ENCODE data around the gene FAM83G.

Gene FAM83G

DNA sequence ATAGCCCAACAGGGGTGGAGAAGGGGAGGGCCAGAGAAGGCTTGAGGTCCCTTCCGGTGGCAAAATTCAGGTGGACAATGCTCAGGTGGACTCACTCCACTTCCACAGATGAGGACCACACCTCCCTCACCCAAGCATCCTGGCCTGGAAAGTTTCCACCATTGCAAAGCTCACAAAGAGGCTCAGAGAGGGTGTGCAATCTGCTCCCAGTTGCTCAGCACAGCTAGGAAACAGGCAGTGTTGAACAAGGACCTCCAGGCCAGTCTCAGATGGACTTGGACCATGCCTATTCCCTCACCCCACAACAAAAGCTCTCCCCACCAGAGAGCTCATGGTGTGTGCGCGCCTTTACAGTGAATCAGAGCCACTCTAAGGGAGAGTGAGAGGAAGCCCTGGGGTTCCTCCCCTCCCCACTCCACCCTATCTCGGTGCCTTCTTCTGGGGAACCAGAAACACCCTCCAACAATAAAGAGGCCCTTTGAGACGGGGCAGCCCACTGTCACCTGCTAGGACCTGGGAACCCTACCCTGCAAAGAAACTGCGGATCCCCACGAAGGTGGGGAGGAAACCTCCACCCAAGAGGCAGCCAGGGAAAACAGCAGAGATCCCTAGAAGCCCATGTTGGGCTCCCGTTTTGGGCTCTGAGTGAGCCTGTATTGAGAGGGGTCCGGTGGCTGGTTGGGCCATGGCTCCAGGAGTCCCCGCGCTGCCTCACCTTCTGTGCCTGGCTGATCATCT, 1.6 kb downstream of the FAM83G start:
- Histone ChIP-seq H2AFZ (ENCODE audit: low read depth, low read length) (no peak overlapping the region), H2BK15ac (ENCODE audit: low read depth, poor library complexity, severe bottlenecking) (peak overlapping the region; percentile 6), H4K8ac (ENCODE audit: low read length) (no peak overlapping the region), H2AK5ac (ENCODE audit: low read length, severe bottlenecking) (no peak overlapping the region), H2BK120ac (ENCODE audit: low read depth, low read length) (no peak overlapping the region), H3K9ac (ENCODE audit: low read length) (peak overlapping the region; percentile 72), H3K14ac (ENCODE audit: low read length in 2 of 2) (no peak overlapping the region), H3K79me1 (replicated peaks; ENCODE audit: low read length, poor library complexity, severe bottlenecking) (peaks cover 33% of the 10 kb centered on the region), H3K18ac (ENCODE audit: low read depth in 1 of 2, low read length in 2 of 2) (no peak overlapping the region), H3K27me3 (ENCODE audit: control insufficient read depth in 1 of 2, insufficient read depth in 1 of 2, low read length in 2 of 2) (no peaks in the 10 kb centered on the region), H4K91ac (ENCODE audit: low read length) (peak overlapping the region; percentile 23), H2BK12ac (ENCODE audit: low read length in 2 of 2) (peak overlapping the region in 1 of 2 experiments; percentile 24), H3K27ac (ENCODE audit: low read length, poor library complexity, severe bottlenecking) (no peak overlapping the region), H3K23ac (ENCODE audit: low read length in 2 of 2) (no peak overlapping the region), H2BK5ac (ENCODE audit: low read depth, low read length, poor library complexity, severe bottlenecking) (no peak overlapping the region), H3K9me3 (ENCODE audit: control insufficient read depth, low read length) (no peaks in the 10 kb centered on the region), H3K4me1 (ENCODE audit: control insufficient read depth, insufficient read depth, low read depth, low read length) (peaks cover 51% of the 10 kb centered on the region), H3K36me3 (ENCODE audit: control insufficient read depth in 1 of 2, insufficient read depth in 2 of 2, low read depth in 1 of 2, low read length in 2 of 2) (peaks cover 3 to 26% of the 10 kb centered on the region in 2 experiments), H3K4me2 (ENCODE audit: low read length, poor library complexity, severe bottlenecking) (peak overlapping the region; percentile 59), H3K4ac (ENCODE audit: low read depth in 1 of 2, low read length in 2 of 2) (no peak overlapping the region), H3K4me3 (ENCODE audit: insufficient read depth in 1 of 2, low read depth in 1 of 2, low read length in 2 of 2) (peak overlapping the region; percentile 59 to 74)
- peak; percentile 29 for DNase-seq
- WGBS, result 76% methylated on average over 11 of the region's 11 CpGs

DNA sequence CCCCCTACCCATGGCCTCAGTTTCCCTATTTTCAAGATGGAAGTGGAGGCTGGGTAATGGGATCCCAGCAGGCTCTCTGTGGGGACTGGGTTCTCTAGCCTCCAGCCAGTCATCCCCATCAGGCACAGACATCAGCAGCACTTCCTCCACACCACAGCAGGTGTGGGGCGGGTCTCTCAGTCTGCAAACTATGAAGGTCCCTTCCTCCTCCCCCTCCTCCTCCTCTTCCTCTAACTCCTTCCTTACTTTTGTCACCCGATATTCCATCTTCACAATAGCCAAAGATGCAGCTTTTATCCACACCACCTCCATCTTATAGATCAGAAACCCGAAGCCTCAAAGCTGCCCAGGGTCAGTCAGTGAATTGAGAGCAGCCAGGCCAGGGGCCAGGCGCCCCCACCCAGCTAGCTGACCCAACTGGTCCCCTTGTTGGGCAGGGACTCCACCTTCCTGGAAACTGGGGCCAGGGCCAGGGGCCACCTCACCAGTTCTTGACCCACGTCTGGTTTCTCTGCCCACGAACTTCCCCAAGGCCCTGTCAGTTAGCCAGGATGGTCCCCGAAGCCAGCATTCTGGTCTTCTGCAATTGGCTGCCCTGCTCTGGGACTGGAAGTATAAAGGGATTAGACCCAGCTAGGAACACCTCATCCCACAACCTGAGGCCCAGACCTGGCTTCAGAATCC, 2.5 kb downstream of the FAM83G start:
- H3K79me1 ChIP-seq (replicated peaks; ENCODE audit: low read length, poor library complexity, severe bottlenecking), result peaks cover 38% of the 10 kb centered on the region
- peaks cover 5 to 33% of the 10 kb centered on the region in 2 experiments for H3K36me3 ChIP-seq (ENCODE audit: control insufficient read depth in 1 of 2, insufficient read depth in 2 of 2, low read depth in 1 of 2, low read length in 2 of 2)
- H3K9ac ChIP-seq (ENCODE audit: low read length), result no peak overlapping the region
- no peak overlapping the region for H2BK120ac ChIP-seq (ENCODE audit: low read depth, low read length)
- no peaks in the 10 kb centered on the region for H3K9me3 ChIP-seq (ENCODE audit: control insufficient read depth, low read length)
- H2AFZ ChIP-seq (ENCODE audit: low read depth, low read length), result no peak overlapping the region
- peak overlapping the region; percentile 30 for H3K4me2 ChIP-seq (ENCODE audit: low read length, poor library complexity, severe bottlenecking)
- no peak overlapping the region for H3K4ac ChIP-seq (ENCODE audit: low read depth in 1 of 2, low read length in 2 of 2)
- H2BK15ac ChIP-seq (ENCODE audit: low read depth, poor library complexity, severe bottlenecking), result no peak overlapping the region
- H3K23ac ChIP-seq (ENCODE audit: low read length in 2 of 2), result no peak overlapping the region
- H3K27me3 ChIP-seq (ENCODE audit: control insufficient read depth in 1 of 2, insufficient read depth in 1 of 2, low read length in 2 of 2), result no peaks in the 10 kb centered on the region
- H3K4me1 ChIP-seq (ENCODE audit: control insufficient read depth, insufficient read depth, low read depth, low read length), result peaks cover 51% of the 10 kb centered on the region
- peak overlapping the region in 1 of 2 experiments; percentile 74 for H3K4me3 ChIP-seq (ENCODE audit: insufficient read depth in 1 of 2, low read depth in 1 of 2, low read length in 2 of 2)
- no peak overlapping the region for H2BK12ac ChIP-seq (ENCODE audit: low read length in 2 of 2)
- no peak for DNase-seq
- no peak overlapping the region for H4K91ac ChIP-seq (ENCODE audit: low read length)
- no peak overlapping the region for H2BK5ac ChIP-seq (ENCODE audit: low read depth, low read length, poor library complexity, severe bottlenecking)
- H3K27ac ChIP-seq (ENCODE audit: low read length, poor library complexity, severe bottlenecking), result no peak overlapping the region
- WGBS, result 94% methylated on average over 4 of the region's 7 CpGs
- no peak overlapping the region for H2AK5ac ChIP-seq (ENCODE audit: low read length, severe bottlenecking)
- H3K14ac ChIP-seq (ENCODE audit: low read length in 2 of 2), result no peak overlapping the region
- H3K18ac ChIP-seq (ENCODE audit: low read depth in 1 of 2, low read length in 2 of 2), result no peak overlapping the region
- no peak overlapping the region for H4K8ac ChIP-seq (ENCODE audit: low read length)

DNA sequence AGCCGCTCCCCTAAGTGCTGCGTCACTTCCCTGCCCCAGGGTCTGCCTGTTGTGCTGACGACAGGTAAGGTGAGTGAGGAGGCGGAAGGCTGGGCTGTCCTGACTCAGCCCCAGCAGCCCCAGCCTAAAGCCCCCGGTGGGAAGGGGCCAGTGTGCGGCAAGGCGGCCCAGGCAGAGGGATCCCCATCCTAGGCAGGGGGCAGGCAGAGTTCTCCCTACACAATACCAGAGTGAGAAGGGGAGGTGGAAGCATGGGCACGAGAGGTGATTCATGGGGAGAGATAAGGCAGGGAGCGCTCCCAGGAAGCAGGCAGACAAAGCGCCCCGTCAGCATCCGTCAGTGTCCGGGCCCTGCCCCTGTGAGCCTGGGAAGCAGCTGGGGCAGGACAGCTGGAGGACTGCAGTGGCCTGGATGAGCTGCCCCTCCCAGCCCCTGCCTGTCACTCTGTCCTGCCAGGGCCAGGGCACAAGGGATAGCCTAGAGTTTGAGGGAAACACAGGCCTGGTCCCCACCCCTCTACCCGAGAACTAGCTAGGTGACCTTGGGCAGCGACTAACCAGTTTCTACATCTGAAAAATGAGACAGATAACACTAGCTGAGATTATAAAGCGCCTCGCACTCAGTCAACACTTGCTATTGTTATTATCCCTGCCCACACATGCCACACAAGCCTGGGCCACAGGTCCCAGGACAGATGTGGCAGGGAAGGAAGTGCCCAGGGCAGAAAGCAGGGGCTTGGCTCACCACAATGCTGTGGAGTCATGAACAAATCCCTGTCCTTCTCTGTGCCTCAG, 3.8 kb downstream of the FAM83G start:
- Histone ChIP-seq H3K9ac (ENCODE audit: low read length) (no peak overlapping the region), H3K18ac (ENCODE audit: low read depth in 1 of 2, low read length in 2 of 2) (no peak overlapping the region), H2BK15ac (ENCODE audit: low read depth, poor library complexity, severe bottlenecking) (no peak overlapping the region), H2BK5ac (ENCODE audit: low read depth, low read length, poor library complexity, severe bottlenecking) (no peak overlapping the region), H3K4me1 (ENCODE audit: control insufficient read depth, insufficient read depth, low read depth, low read length) (peaks cover 51% of the 10 kb centered on the region), H3K4me3 (ENCODE audit: insufficient read depth in 1 of 2, low read depth in 1 of 2, low read length in 2 of 2) (no peak overlapping the region), H3K4me2 (ENCODE audit: low read length, poor library complexity, severe bottlenecking) (no peak overlapping the region), H2BK120ac (ENCODE audit: low read depth, low read length) (no peak overlapping the region), H3K79me1 (replicated peaks; ENCODE audit: low read length, poor library complexity, severe bottlenecking) (peaks cover 47% of the 10 kb centered on the region), H3K27me3 (ENCODE audit: control insufficient read depth in 1 of 2, insufficient read depth in 1 of 2, low read length in 2 of 2) (no peaks in the 10 kb centered on the region), H4K91ac (ENCODE audit: low read length) (no peak overlapping the region), H4K8ac (ENCODE audit: low read length) (no peak overlapping the region), H3K36me3 (ENCODE audit: control insufficient read depth in 1 of 2, insufficient read depth in 2 of 2, low read depth in 1 of 2, low read length in 2 of 2) (peaks cover 11 to 43% of the 10 kb centered on the region in 2 experiments), H2AK5ac (ENCODE audit: low read length, severe bottlenecking) (no peak overlapping the region), H3K4ac (ENCODE audit: low read depth in 1 of 2, low read length in 2 of 2) (no peak overlapping the region), H3K9me3 (ENCODE audit: control insufficient read depth, low read length) (no peaks in the 10 kb centered on the region), H3K23ac (ENCODE audit: low read length in 2 of 2) (no peak overlapping the region), H2AFZ (ENCODE audit: low read depth, low read length) (no peak overlapping the region), H3K14ac (ENCODE audit: low read length in 2 of 2) (peak overlapping the region in 1 of 2 experiments; percentile 6), H3K27ac (ENCODE audit: low read length, poor library complexity, severe bottlenecking) (no peak overlapping the region), H2BK12ac (ENCODE audit: low read length in 2 of 2) (peak overlapping the region in 1 of 2 experiments; percentile 49)
- WGBS, result 78% methylated on average over 17 of the region's 17 CpGs
- peak; percentile 54 for DNase-seq

DNA sequence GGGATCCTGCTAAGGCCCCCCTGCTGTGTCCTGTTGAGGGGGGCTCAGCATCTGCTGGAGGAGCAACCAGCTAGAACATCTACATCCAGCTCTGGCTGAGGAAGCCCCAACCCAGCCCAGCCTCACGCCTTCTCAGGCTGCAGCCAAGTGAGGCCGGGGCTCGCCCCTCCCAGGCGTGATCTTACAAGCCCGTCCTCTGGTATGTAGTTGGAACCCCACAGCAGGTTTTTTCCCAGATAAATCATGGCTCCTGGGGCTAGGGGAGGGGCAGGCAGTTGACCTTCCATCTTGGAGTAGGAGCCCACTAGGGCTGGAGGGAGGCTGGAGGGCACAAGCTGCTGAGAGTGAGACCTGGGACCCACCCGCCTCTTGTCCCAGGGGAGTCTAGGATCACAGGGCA, 4.7 kb downstream of the FAM83G start:
- Histone ChIP-seq H3K9ac (ENCODE audit: low read length) (no peak overlapping the region), H3K36me3 (ENCODE audit: control insufficient read depth in 1 of 2, insufficient read depth in 2 of 2, low read depth in 1 of 2, low read length in 2 of 2) (peaks cover 11 to 43% of the 10 kb centered on the region in 2 experiments), H3K27ac (ENCODE audit: low read length, poor library complexity, severe bottlenecking) (no peak overlapping the region), H4K8ac (ENCODE audit: low read length) (no peak overlapping the region), H3K18ac (ENCODE audit: low read depth in 1 of 2, low read length in 2 of 2) (no peak overlapping the region), H2BK15ac (ENCODE audit: low read depth, poor library complexity, severe bottlenecking) (no peak overlapping the region), H3K14ac (ENCODE audit: low read length in 2 of 2) (no peak overlapping the region), H2BK120ac (ENCODE audit: low read depth, low read length) (no peak overlapping the region), H2BK5ac (ENCODE audit: low read depth, low read length, poor library complexity, severe bottlenecking) (no peak overlapping the region), H3K4ac (ENCODE audit: low read depth in 1 of 2, low read length in 2 of 2) (no peak overlapping the region), H3K4me1 (ENCODE audit: control insufficient read depth, insufficient read depth, low read depth, low read length) (peaks cover 47% of the 10 kb centered on the region), H2AFZ (ENCODE audit: low read depth, low read length) (no peak overlapping the region), H3K79me1 (replicated peaks; ENCODE audit: low read length, poor library complexity, severe bottlenecking) (peaks cover 47% of the 10 kb centered on the region), H3K4me3 (ENCODE audit: insufficient read depth in 1 of 2, low read depth in 1 of 2, low read length in 2 of 2) (no peak overlapping the region), H2AK5ac (ENCODE audit: low read length, severe bottlenecking) (no peak overlapping the region), H2BK12ac (ENCODE audit: low read length in 2 of 2) (no peak overlapping the region), H3K9me3 (ENCODE audit: control insufficient read depth, low read length) (peaks cover 6% of the 10 kb centered on the region), H4K91ac (ENCODE audit: low read length) (no peak overlapping the region), H3K4me2 (ENCODE audit: low read length, poor library complexity, severe bottlenecking) (no peak overlapping the region), H3K23ac (ENCODE audit: low read length in 2 of 2) (no peak overlapping the region), H3K27me3 (ENCODE audit: control insufficient read depth in 1 of 2, insufficient read depth in 1 of 2, low read length in 2 of 2) (no peaks in the 10 kb centered on the region)
- 93% methylated on average over 6 of the region's 6 CpGs for WGBS
- DNase-seq, result no peak
